Ovary (tissue), 3 donors: ENCODE data around the gene USP28.

Experiments used
- CTCF ChIP-seq, 3 donors: fragments of 450-650 bp in 2 of 3; fragments of 200-600 bp in 1 of 3; IDR thresholded peaks; one replicate each; pipeline versions ENCODE4 v1.5.1 to v1.8.0; 2016 to 2022; ENCODE audit warnings: antibody characterized with exemption in 3 of 3, mild to moderate bottlenecking in 1 of 3
- POLR2A ChIP-seq: fragments of 450-650 bp; IDR thresholded peaks from one replicate; pipeline ENCODE4 v1.6.1; 2017; ENCODE audit warnings: antibody characterized with exemption, mild to moderate bottlenecking, moderate library complexity
- donor health status: DM: no; HTN: no; CAD: no.

GRCh38 chr11:113773416-113774173 is 101.8 kb downstream of the USP28 start, which contains the start of gene ZW10:
- peak; percentile 78 to 81 (median 80) for TF ChIP-seq CTCF (IDR thresholded peaks at IDR 0.05)
- no peak for TF ChIP-seq POLR2A
